NAMALWA (cell line): Measurements from ENCODE around the gene ZNF362.
"Not testable (repeated sequence)": the region's sequence is repeated elsewhere in the genome, so short reads cannot be mapped to it uniquely, and the experiment has no call there.

Source experiments
- DNase-seq: peaks from one replicate; pipeline ENCODE4 v3.0.0-alpha.2; 2015; ENCODE audit warnings: low spot score

Gene ZNF362

GRCh38 chr1:33306653-33307493 is 50.6 kb downstream of the ZNF362 start:
- no peak for DNase-seq

DNA sequence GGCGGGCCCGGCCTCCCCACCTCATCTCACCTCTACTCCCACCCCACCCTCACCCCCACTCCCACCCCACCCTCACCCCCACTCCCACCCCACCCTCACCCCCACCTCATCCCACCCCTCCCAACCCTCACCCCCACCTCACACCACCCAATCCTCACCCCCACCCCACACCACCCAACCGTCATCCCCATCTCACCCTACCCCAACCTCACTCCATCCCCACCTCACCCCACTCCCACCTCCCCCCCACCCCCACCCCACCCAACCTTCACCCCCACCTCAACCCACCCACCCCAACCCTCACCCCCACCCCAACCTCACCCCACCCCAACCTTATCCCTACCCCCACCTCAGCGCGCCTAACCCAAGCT is 51.2 kb downstream of the ZNF362 start:
- no peak for DNase-seq

- not testable (repeated sequence) for DNase-seq
These were observed 53.1 kb downstream of the ZNF362 start for GRCh38 chr1:33309351-33309750.

DNA sequence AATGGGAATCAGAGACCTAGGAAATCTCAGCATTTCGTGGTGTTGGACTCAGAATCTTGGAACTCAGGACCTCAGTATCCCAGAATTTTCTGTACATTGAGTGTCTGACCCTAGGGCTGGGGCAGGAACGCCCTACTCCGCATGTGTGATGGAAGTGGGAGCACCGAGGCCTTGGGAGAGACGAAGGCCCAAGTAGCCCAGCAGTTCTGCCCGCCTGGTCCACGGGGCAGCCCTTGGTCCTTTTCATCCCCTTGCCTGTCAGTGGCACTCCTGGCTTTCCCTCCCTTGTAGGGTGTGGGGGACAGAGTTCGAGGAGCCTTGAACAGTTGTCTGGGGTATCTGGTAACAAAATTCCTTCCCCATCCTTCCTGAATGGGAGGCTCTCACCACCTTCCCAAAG is 54.4 kb downstream of the ZNF362 start:
- DNase-seq = no peak

DNA sequence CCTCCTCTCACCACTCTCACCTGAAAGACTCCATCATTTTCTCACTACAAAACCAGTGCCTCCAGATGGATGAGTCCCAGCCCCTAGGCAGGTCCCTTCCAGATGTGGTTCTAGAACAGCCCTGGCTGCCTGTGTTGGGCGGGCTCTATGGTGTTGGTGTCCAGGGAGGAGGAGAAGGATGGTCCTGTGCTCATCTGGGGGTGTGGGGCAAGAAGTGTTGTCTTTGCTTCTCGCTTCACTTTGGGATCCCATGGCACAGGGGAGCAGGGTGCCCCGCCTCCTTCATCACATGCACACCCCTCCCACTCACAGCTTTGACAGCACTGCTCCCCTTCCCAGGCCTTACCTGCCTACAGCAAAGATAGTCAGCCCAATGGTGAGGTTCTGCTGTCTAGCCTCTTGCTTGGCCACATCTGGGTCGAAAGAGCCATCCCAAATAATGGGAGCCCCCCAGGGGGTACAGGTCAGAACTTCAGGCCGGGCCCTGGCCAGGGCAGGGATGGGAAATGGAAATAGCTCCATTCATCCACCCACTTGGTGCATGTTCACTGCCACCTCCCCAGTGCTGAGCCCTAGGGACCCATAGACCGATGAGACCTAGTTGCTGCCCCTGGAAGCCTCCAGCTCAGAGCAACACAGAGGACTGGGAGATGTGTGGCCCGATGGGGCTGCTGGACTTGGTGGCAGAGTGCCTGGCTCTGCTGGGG is 55.6 kb downstream of the ZNF362 start:
- no peak for DNase-seq

DNA sequence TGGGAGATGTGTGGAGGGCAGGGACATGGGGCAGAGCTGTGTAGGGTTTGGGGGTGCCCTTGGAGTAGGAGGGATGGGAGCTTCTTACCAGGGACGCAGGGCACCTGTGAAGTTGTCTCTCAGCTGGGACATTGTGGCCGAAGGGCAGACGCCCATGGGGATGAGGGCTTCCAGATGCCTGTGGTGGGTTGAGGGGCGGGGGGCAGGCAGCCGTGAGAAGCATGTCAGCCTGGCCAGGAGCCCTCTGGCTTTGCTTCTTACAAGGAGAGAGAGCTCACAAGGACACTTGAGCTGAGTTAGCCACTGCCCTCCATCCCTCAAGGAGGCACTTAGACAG is 56.1 kb downstream of the ZNF362 start:
- no peak for DNase-seq

DNA sequence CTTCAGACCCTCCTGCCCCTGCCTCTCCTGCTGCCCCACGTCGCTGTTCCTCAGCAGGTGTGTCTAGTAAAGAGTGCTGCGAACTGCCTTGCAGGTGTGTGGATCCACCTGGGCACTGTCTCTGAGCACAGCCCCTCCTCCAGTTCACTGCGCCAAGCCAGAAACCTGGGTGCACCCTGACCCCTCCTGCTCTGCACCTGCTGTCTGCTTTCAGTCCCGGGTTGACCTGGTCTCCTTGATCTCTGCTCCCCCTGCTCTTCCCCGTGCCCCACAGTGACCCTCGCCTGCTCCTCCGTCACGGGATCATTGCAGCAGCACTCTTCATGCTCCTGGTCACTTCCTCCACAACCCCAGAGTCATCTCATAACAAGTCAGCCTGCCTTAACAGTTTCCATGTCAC is 58.1 kb downstream of the ZNF362 start:
- no peak for DNase-seq

GRCh38 chr1:33316601-33317000 is 60.3 kb downstream of the ZNF362 start:
- DNase-seq = no peak

DNA sequence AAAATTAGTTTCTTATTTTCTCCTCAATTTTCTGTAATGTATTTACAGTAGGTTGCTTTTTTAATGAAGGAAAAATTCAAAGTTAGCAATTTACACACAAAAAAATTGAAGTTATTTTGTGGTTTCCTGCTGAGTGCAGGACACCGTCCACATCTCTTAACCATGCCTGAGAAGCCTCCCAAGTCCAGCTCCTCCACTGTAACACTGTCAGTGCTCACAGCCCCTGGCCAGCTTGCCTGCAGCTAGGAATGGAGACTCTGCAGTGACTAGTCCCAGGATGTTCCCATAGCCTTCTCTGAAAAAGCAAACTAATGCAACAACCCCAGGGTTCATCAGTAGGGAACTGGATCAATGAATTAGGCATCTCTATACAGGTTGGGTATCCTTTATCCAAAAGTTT is 61.1 kb downstream of the ZNF362 start:
- DNase-seq = no peak

DNA sequence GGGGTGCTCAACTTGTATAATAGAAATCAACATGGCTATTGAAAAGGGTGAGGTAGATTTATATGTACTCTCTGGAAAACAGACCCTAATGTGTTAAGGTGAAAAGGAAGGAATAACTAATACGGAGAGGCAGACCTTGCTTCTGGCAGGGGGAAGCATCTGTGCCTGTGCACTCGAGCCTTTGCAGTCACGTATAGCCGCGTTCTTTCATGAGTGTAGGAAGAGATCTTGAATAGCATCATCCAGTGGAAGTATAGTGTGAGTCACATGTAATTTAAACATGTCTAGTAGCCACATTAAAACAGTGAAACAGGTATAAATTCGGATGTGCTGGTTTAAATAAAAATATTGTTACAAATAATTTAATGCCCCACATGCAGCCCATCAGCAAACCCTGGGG is 61.7 kb downstream of the ZNF362 start:
- no peak for DNase-seq

DNA sequence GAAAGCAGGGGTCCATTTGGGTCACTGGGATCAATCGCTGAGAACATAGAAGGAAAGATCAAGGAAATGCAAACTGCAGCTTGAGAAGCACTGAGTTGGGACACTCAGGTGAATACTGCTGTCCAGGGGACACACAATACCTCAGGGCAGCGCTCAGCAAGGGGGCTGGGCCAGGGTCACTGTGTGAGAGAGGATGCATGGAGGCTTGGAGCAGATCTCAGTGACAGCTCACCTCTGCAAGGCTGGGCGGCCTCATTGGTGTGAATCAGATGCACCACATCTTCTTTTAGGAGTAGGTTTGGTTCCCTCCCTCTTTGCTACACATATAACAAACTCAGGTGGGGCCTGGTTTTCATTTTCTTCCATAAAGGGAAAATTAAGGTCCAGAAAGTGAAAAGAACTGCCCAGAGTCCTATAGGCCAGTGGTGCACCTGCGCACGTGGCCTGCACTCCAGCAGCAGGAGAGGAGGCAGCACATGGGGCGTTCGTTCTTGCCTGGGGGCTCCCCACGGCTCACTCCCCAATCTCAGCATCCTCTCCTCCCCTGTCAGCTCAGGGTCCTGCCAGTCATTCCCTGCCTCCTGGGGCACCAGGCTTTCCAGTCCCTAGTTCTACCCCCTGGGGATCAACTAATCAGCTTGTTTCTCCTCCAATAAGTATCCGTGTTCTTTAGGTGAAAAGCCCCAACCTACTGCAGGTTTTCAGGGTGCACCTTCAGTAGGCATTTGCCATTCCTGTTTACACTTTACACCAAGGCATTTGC is 63.1 kb downstream of the ZNF362 start:
- DNase-seq = no peak

GRCh38 chr1:33319949-33320618 is 63.8 kb downstream of the ZNF362 start:
- DNase-seq = no peak

DNA sequence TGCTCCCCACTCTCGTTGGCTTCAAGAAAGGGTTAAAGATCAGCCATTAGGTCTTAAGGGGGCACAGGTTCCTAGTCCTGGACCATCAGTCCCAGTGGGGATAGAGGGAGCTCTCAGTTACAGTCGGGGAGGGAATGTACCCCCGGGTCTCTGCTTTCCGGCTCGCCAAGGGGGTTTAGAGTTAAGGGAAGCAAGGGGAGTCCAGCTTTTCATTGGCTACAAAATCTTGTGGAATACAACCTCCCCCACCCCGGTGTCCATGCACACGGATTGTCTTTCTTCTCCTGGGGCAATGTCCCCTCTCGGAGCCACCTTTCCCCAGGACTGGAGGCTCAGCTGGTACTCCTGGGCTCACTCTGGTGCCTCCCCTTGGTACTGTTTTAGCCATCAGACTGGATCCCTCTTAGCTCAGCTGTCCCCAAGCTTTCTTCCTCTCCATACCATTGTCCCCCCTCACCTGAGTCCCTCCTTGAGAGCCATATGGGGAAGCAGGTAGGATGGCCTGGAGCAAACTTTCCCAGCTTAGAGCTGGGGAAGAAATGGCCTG is 64.4 kb downstream of the ZNF362 start, which contains the start of gene A3GALT2:
TSS of gene A3GALT2 (minus strand) at position 480 of the 547 bp plus-strand sequence. CDS start at position 480, 0 bp downstream.
- no peak for DNase-seq

GRCh38 chr1:33321178-33321577 is 64.9 kb downstream of the ZNF362 start:
- DNase-seq = no peak

DNA sequence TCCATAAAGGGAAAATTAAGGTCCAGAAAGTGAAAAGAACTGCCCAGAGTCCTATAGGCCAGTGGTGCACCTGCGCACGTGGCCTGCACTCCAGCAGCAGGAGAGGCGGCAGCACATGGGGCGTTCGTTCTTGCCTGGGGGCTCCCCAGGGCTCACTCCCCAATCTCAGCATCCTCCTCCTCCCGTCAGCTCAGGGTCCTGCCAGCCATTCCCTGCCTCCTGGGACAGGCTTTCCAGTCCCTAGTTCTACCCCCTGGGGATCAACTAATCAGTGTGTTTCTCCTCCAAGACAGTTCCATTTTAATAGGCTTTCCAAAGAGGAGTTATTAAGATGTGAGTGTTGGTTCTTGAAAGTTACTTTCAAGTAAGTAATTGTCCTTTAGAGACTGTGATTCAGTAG is 65.8 kb downstream of the ZNF362 start:
- DNase-seq = no peak

GRCh38 chr1:33322870-33323585 is 66.7 kb downstream of the ZNF362 start:
- DNase-seq = no peak

- DNase-seq = no peak
These were observed 67.6 kb downstream of the ZNF362 start for GRCh38 chr1:33323663-33324477.

DNA sequence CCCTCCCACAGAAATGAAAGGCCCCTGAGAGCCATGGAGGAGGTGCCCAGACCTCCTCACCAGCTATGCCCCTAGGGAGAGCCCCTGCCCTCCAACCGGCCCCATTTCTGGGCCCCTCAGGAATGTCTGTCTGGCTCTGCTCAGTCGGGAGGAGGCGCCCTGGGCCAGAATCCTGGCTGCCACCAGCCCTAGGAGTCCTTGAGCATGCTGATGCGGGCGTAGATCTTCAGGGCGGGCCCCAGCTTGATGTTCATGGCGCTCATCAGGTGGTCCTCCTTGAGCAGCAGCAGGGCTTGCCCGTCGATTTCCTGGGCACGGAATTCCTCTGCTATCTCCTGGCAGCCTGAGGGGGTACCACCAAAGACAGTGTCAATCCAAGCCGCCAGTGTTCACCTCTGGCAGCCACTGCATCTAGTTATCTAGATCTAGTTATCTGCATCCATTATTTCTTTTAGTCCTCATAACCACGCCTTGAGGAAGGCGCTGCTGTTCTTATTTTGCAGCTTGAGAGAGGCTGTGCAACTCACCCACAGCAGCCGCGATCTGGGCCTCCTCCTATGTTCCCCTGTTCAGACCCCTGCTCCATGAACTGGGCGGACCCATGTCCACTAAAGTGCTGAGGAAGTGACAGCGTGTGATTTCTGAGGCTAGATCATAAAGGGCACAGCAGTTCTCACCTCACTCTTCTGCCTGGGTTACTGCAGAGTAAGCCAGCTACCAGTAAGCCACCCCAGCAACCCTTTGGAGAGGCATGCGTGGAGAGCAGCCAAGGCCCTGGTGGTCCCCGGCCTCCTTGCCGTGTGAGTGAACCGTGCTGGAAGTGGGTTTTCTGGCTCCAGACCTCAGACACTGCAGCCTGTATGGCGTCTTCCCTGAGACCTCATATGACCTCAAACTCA is 68.6 kb downstream of the ZNF362 start:
- no peak for DNase-seq

GRCh38 chr1:33326785-33327184 is 70.5 kb downstream of the ZNF362 start:
- no peak for DNase-seq
